HepG2 (cell line): ENCODE measurements around the gene CCDC117. TPM values are rescaled to one million over a fixed set of nuclear protein-coding genes. Genes with fewer than 3 reads are reported as not detected.
A peak's percentile ranks its signal among the peaks of the same experiment; 100 is the strongest.

Experiments used
- CBX1 ChIP-seq: IDR thresholded peaks from one replicate; pipeline ENCODE4 v1.6.1; 2016; ENCODE audit warnings: antibody characterized with exemption, low read depth
- DNMT1 ChIP-seq: sonication (generic); formaldehyde crosslinking; IDR thresholded peaks from 2 replicates; pipeline ENCODE4 v1.5.1; 2020; ENCODE audit warnings: mild to moderate bottlenecking, missing genetic modification reagents
- FOXA1 ChIP-seq, 2 experiments: fragments of 450-650 bp in 1 of 2; sonication (generic) in 1 of 2; formaldehyde crosslinking in 1 of 2; IDR thresholded peaks; 2 replicates each; pipeline versions ENCODE4 v1.4.0 to v1.6.1; 2016 to 2020; ENCODE audit warnings: missing genetic modification reagents in 1 of 2
- IRF2 ChIP-seq: IDR thresholded peaks from 2 replicates; pipeline ENCODE4 v1.6.1; 2018; ENCODE audit warnings: missing genetic modification reagents, missing compliant biosample characterization
- MAFK ChIP-seq, 2 experiments: IDR thresholded peaks in 1 of 2; conservative IDR thresholded peaks in 1 of 2; 2 replicates each; pipeline ENCODE4 v1.6.1; 2011; ENCODE audit warnings: improper control_type of control experiment in 2 of 2, low read length in 2 of 2
- MEIS1 ChIP-seq: sonication (generic); formaldehyde crosslinking; IDR thresholded peaks from 2 replicates; pipeline ENCODE4 v1.9.0; 2021; ENCODE audit warnings: mild to moderate bottlenecking, missing genetic modification reagents, moderate library complexity, borderline replicate concordance
- NCOA5 ChIP-seq: sonication (generic); formaldehyde crosslinking; IDR thresholded peaks from 2 replicates; pipeline ENCODE4 v1.4.0; 2020; ENCODE audit warnings: missing genetic modification reagents
- NRL ChIP-seq: sonication (generic); formaldehyde crosslinking; IDR thresholded peaks from 2 replicates; pipeline ENCODE4 v1.5.0; 2020; ENCODE audit warnings: missing genetic modification reagents, mild to moderate bottlenecking, moderate library complexity, borderline replicate concordance
- RBM22 ChIP-seq: fragments of 200-400 bp; formaldehyde crosslinking; optimal IDR thresholded peaks from 2 replicates; pipeline ENCODE3; 2017; ENCODE audit warnings: mild to moderate bottlenecking, low read length, moderate library complexity
- RFX5 ChIP-seq: IDR thresholded peaks from 2 replicates; pipeline ENCODE4 v1.6.1; 2011; ENCODE audit warnings: low read depth, low read length, improper control_type of control experiment
- SIX4 ChIP-seq: sonication (generic); formaldehyde crosslinking; IDR thresholded peaks from 2 replicates; pipeline ENCODE4 v1.4.0; 2020; ENCODE audit warnings: missing genetic modification reagents
- SMAD3 ChIP-seq: sonication (generic); formaldehyde crosslinking; IDR thresholded peaks from 2 replicates; pipeline ENCODE4 v1.4.0; 2020; ENCODE audit warnings: missing genetic modification reagents
- TCF7 ChIP-seq: sonication (generic); IDR thresholded peaks from 2 replicates; pipeline ENCODE4 v1.6.1; 2016; ENCODE audit warnings: antibody characterized with exemption, low read depth
- ZBTB10 ChIP-seq: sonication (generic); formaldehyde crosslinking; IDR thresholded peaks from 2 replicates; pipeline ENCODE4 v1.4.0; 2020; ENCODE audit warnings: missing genetic modification reagents, borderline replicate concordance
- ZFP41 ChIP-seq: sonication (generic); formaldehyde crosslinking; IDR thresholded peaks from 2 replicates; pipeline ENCODE4 v1.4.0; 2020; ENCODE audit warnings: mild to moderate bottlenecking, missing genetic modification reagents, borderline replicate concordance
- ZGPAT ChIP-seq: IDR thresholded peaks from 2 replicates; pipeline ENCODE4 v1.6.1; 2016; ENCODE audit warnings: mild to moderate bottlenecking
- ZNF142 ChIP-seq: sonication (generic); formaldehyde crosslinking; IDR thresholded peaks from 2 replicates; pipeline ENCODE4 v1.4.0; 2020; ENCODE audit warnings: missing genetic modification reagents
- ZNF292 ChIP-seq: sonication (generic); formaldehyde crosslinking; IDR thresholded peaks from 2 replicates; pipeline ENCODE4 v1.8.1; 2022; ENCODE audit warnings: mild to moderate bottlenecking, low read depth, missing genetic modification reagents, borderline replicate concordance
- ZNF431 ChIP-seq: sonication (generic); formaldehyde crosslinking; IDR thresholded peaks from 2 replicates; pipeline ENCODE4 v1.9.0; 2022; ENCODE audit warnings: missing genetic modification reagents, low read depth, mild to moderate bottlenecking, borderline replicate concordance
- ZNF780A ChIP-seq: sonication (generic); formaldehyde crosslinking; IDR thresholded peaks from 2 replicates; pipeline ENCODE4 v1.8.0; 2022; ENCODE audit warnings: mild to moderate bottlenecking, missing genetic modification reagents, moderate library complexity
- polyA plus RNA-seq, 8 experiments: library from polyadenylated mRNA; depleted of rRNA in 3 of 8; stranded (reverse) in 7 of 8; unstranded in 1 of 8; fragments of >200 nt; fragmentation: Illumina TruSeq in 4 of 8; extraction: Trizol in 4 of 8; gene quantifications; 2 replicates each; pipeline versions ENCODE4 v1.2.1 to v1.2.3, GENCODE V29; 2011 to 2016; ENCODE audit warnings: low read depth in 4 of 8, missing spikeins in 1 of 8, mixed read lengths in 1 of 8; ENCODE audit not compliant: insufficient read depth in 1 of 8
- total RNA-seq, 5 experiments: library from RNA; depleted of rRNA; stranded (reverse); fragments of >200 nt; fragmentation: Illumina TruSeq; extraction: Trizol; gene quantifications; 2 replicates each; pipeline ENCODE4 v1.2.3, GENCODE V29; 2016; ENCODE audit warnings: low read depth in 1 of 5

Gene CCDC117
- total and polyA plus RNA-seq, 2 of the 13 experiments (the other 11 are each of a cell fraction or from before 2014, with no cell fraction given) = 12.6 to 34.2 TPM

- peak; percentile 91 for TF ChIP-seq SMAD3
- peak; percentile 75 for TF ChIP-seq IRF2 (CRISPR knock-in tag)
- no peak for TF ChIP-seq DNMT1 (CRISPR knock-in tag)
- TF ChIP-seq RFX5 = peak; percentile 80
- peak; percentile 68 for TF ChIP-seq TCF7
- TF ChIP-seq ZNF292 (CRISPR knock-in tag) = 0 out of 2 replicates have a peak, but pooled peaks have one; percentile 57
- peak; percentile 52 for TF ChIP-seq CBX1
- TF ChIP-seq SIX4 (CRISPR knock-in tag) = peak; percentile 83
- peak; percentile 25; the same call in 1 of the 2 replicates for TF ChIP-seq ZNF431 (CRISPR knock-in tag)
- peak; percentile 89 for TF ChIP-seq ZGPAT (CRISPR knock-in tag)
- TF ChIP-seq ZBTB10 (CRISPR knock-in tag) = peak; percentile 65; the same call in 1 of the 2 replicates
- TF ChIP-seq RBM22 = no peak
- no peak for TF ChIP-seq FOXA1 (IDR thresholded peaks at IDR 0.05)
- TF ChIP-seq FOXA1 (CRISPR knock-in tag; IDR thresholded peaks at IDR 0.05) = peak; percentile 91
- TF ChIP-seq NRL = no peak
- TF ChIP-seq ZNF780A (CRISPR knock-in tag) = no peak
- no peak for TF ChIP-seq ZFP41 (CRISPR knock-in tag)
- no peak; the same call in 1 of the 2 replicates for TF ChIP-seq MEIS1
- TF ChIP-seq MAFK (conservative IDR thresholded peaks at IDR 0.05 in 1 of 2, IDR thresholded peaks at IDR 0.05 in 1 of 2; ENCODE audit: low read length in 2 of 2) = peak; percentile 44 to 72
- 0 out of 2 replicates have a peak, but pooled peaks have one; percentile 35 for TF ChIP-seq ZNF142 (CRISPR knock-in tag)
- no peak for TF ChIP-seq NCOA5 (CRISPR knock-in tag)
Observed at GRCh38 chr22:28813772-28814518, 41.5 kb downstream of the CCDC117 start (continued).
